ENCODE measurements around the gene CACNA1S.

DNA sequence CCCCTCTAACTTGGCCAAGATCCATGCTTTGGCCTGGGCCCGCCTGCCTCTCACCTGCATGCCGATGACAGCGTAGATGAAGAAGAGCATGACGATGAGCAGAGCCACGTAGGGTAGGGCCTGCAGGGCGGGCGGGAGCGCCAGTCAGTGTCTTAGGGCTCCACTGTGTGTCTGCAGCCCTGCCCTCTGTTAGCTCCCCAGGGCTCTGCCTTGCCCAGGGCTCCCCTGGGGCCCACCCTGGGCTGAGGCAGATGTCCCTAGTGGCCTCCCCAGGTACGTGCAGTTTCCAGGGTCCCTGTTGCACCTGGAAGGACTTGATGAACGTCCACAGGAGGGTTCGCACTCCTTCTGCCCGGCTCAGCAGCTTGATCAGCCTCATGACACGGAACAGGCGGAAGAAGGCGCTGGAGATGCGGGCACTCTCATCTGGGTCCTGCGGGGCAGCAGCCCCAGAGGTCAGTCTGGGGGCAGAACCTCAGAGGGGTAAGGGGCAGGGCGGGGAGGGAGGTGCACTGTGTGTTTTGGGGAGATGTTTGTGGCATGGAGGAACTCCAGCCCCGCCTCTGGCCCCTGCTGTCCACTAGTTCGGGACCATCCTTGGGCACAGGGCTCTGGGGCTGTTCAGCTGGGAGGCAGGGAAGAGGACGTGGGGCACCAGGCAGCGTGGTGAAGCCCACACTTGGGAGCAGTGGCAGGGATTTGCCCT is 58.9 kb downstream of the CACNA1S start:
- no peak for TF ChIP-seq POLR2A (IDR thresholded peaks at IDR 0.05)
- TF ChIP-seq POLR2AphosphoS5 (IDR thresholded peaks at IDR 0.05), result no peak
- TF ChIP-seq, protein P1, sequence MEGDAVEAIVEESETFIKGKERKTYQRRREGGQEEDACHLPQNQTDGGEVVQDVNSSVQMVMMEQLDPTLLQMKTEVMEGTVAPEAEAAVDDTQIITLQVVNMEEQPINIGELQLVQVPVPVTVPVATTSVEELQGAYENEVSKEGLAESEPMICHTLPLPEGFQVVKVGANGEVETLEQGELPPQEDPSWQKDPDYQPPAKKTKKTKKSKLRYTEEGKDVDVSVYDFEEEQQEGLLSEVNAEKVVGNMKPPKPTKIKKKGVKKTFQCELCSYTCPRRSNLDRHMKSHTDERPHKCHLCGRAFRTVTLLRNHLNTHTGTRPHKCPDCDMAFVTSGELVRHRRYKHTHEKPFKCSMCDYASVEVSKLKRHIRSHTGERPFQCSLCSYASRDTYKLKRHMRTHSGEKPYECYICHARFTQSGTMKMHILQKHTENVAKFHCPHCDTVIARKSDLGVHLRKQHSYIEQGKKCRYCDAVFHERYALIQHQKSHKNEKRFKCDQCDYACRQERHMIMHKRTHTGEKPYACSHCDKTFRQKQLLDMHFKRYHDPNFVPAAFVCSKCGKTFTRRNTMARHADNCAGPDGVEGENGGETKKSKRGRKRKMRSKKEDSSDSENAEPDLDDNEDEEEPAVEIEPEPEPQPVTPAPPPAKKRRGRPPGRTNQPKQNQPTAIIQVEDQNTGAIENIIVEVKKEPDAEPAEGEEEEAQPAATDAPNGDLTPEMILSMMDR (IDR thresholded peaks at IDR 0.05), result no peak
- no peak for TF ChIP-seq EP300 (IDR thresholded peaks at IDR 0.05)

All from gastroesophageal sphincter (tissue), 3 donors.